Osteoblast (primary cell): ENCODE results near the gene ACADM. TPM values are rescaled to one million over a fixed set of nuclear protein-coding genes. Genes with fewer than 3 reads are reported as not detected.
"Not testable (repeated sequence)": the region's sequence is repeated elsewhere in the genome, so short reads cannot be mapped to it uniquely, and the experiment has no call there.

Source experiments
- DNase-seq: peaks from one replicate; pipeline ENCODE4 v3.0.0; 2011; ENCODE audit warnings: low spot score, mixed read lengths; ENCODE audit not compliant: insufficient read length; ENCODE audit errors: missing footprints
- H2AFZ ChIP-seq: 2 replicates; pipeline ENCODE4 v1.6.0; 2011; ENCODE audit warnings: mild to moderate bottlenecking, low read length
- H3K27ac ChIP-seq: 2 replicates; pipeline ENCODE4 v1.5.1; 2011; ENCODE audit warnings: mild to moderate bottlenecking, low read depth, low read length, moderate library complexity
- H3K27me3 ChIP-seq: 2 replicates; pipeline ENCODE4 v1.6.0; 2012; ENCODE audit warnings: mild to moderate bottlenecking, control low read depth, inconsistent platforms, low read length, moderate library complexity; ENCODE audit not compliant: insufficient read depth
- H3K36me3 ChIP-seq: 2 replicates; pipeline ENCODE4 v1.5.1; 2011; ENCODE audit warnings: mild to moderate bottlenecking, low read length, control low read depth, moderate library complexity; ENCODE audit not compliant: insufficient read depth
- H3K4me1 ChIP-seq: 2 replicates; pipeline ENCODE4 v1.5.1; 2011; ENCODE audit warnings: mild to moderate bottlenecking, low read length, control low read depth, moderate library complexity; ENCODE audit not compliant: insufficient read depth
- H3K4me2 ChIP-seq: 2 replicates; pipeline ENCODE4 v1.6.0; 2011; ENCODE audit warnings: mild to moderate bottlenecking, low read length; ENCODE audit not compliant: insufficient read depth
- H3K4me3 ChIP-seq: fragments of 200-600 bp; sonication (generic); 3 replicates; pipeline ENCODE4 v1.5.1; 2012; ENCODE audit warnings: mild to moderate bottlenecking, low read length, inconsistent platforms; ENCODE audit not compliant: insufficient read depth
- H3K79me2 ChIP-seq: 2 replicates; pipeline ENCODE4 v1.6.0; 2012; ENCODE audit warnings: mild to moderate bottlenecking, low read length, control low read depth, inconsistent platforms; ENCODE audit not compliant: insufficient read depth
- H3K9me3 ChIP-seq: 2 replicates; pipeline ENCODE4 v1.5.1; 2011; ENCODE audit warnings: low read depth, low read length, control low read depth
- H4K20me1 ChIP-seq: 2 replicates; pipeline ENCODE4 v1.6.0; 2012; ENCODE audit warnings: mild to moderate bottlenecking, low read length, control low read depth; ENCODE audit not compliant: insufficient read depth
- total RNA-seq: library from RNA; depleted of rRNA; stranded (reverse); fragments of >200 nt; gene quantifications from 2 replicates; pipeline ENCODE4 v1.2.3, GENCODE V29; 2012
- TF ChIP-seq, protein P1 (sequence below): IDR thresholded peaks from 2 replicates; pipeline ENCODE4 v1.5.1; 2011; ENCODE audit warnings: mild to moderate bottlenecking, low read depth, low read length, moderate library complexity; ENCODE audit errors: extremely low read depth

Gene ACADM
- total RNA-seq, 1 donor, result 33.7 TPM

DNA sequence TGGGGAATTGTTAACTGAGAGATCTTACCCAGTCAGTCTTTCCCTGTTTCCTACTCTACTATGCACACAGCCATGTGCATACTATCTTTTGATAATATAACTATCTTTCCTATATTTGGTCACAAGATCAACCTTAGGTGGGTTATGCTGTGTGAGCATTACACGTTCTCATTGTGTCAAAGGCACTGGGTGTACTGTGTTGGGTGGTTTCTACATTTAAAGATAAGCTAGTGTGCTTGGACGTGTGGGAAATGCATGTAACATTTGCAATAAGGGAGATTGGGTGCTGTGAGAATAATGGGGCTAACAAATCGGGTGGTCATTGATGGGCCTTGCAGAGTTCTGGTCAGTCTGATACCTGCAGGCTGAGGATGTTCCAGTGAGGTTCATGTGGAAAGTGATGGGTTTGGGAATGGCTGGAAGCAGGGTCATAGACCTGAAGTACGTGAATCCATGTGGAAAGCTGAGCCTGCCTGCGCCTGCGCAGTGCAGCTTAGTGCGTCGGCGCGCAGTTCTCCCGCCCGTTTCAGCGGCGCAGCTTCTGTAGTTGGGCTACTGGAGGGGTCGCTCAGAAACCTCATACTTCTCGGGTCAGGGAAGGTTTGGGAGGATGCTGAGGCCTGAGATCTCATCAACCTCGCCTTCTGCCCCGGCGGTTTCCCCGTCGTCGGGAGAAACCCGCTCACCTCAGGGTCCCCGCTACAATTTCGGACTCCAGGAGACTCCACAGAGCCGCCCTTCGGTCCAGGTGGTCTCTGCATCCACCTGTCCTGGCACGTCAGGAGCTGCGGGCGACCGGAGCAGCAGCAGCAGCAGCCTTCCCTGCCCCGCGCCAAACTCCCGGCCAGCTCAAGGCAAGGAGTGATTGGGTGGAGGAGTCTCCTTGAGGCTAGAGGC is 72.1 kb downstream of the ACADM start, which contains the start of gene MSH4:
Gene MSH4, plus strand, starts transcription at position 507 of the 897 bp plus-strand sequence. Its CDS starts 104 bp downstream, at position 611.
- Histone ChIP-seq H2AFZ (no peak within 1 kb of the TSS), H3K36me3 (peaks cover 53% of the 10 kb centered on the region), H3K4me2 (peak within 1 kb of the TSS; percentile 33), H3K27ac (no peak within 1 kb of the TSS), H4K20me1 (peaks cover 32% of the 10 kb centered on the region), H3K4me3 (no peak within 1 kb of the TSS), H3K79me2 (no peaks in the 10 kb centered on the region), H3K9me3 (no peaks in the 10 kb centered on the region), H3K27me3 (no peaks in the 10 kb centered on the region), H3K4me1 (no peaks in the 10 kb centered on the region)
- no peak for DNase-seq
- TF ChIP-seq, protein P1, sequence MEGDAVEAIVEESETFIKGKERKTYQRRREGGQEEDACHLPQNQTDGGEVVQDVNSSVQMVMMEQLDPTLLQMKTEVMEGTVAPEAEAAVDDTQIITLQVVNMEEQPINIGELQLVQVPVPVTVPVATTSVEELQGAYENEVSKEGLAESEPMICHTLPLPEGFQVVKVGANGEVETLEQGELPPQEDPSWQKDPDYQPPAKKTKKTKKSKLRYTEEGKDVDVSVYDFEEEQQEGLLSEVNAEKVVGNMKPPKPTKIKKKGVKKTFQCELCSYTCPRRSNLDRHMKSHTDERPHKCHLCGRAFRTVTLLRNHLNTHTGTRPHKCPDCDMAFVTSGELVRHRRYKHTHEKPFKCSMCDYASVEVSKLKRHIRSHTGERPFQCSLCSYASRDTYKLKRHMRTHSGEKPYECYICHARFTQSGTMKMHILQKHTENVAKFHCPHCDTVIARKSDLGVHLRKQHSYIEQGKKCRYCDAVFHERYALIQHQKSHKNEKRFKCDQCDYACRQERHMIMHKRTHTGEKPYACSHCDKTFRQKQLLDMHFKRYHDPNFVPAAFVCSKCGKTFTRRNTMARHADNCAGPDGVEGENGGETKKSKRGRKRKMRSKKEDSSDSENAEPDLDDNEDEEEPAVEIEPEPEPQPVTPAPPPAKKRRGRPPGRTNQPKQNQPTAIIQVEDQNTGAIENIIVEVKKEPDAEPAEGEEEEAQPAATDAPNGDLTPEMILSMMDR, result no peak

DNA sequence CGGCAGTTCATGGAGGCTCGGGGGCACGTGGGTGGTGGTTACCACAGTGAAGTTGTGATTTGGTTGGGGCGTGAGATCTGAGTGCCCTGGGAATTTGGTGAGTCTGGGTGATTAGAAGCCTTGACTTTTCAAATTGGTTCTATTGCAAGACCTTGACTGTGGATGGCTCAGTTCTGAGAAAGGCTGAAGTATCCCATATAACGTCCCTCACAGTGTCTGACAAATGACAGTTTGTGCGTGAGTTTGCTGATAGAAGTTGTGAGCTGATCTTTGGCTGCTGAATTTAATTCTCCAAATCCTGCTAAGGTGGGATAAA is 72.7 kb downstream of the ACADM start:
- no peaks in the 10 kb centered on the region for H3K79me2 ChIP-seq
- H3K27ac ChIP-seq, result no peak overlapping the region
- peak overlapping the region; percentile 33 for H3K4me2 ChIP-seq
- no peak for DNase-seq
- TF ChIP-seq, protein P1, result no peak
- H3K36me3 ChIP-seq, result peaks cover 47% of the 10 kb centered on the region
- no peaks in the 10 kb centered on the region for H3K27me3 ChIP-seq
- H3K4me1 ChIP-seq, result no peaks in the 10 kb centered on the region
- peaks cover 27% of the 10 kb centered on the region for H4K20me1 ChIP-seq
- H3K4me3 ChIP-seq, result no peak overlapping the region
- H3K9me3 ChIP-seq, result no peaks in the 10 kb centered on the region
- no peak overlapping the region for H2AFZ ChIP-seq

GRCh38 chr1:75797606-75798216 is 73.2 kb downstream of the ACADM start:
- Histone ChIP-seq H3K79me2 (no peaks in the 10 kb centered on the region), H3K9me3 (no peaks in the 10 kb centered on the region), H4K20me1 (peaks cover 22% of the 10 kb centered on the region), H3K36me3 (peaks cover 42% of the 10 kb centered on the region), H3K4me3 (no peak overlapping the region), H2AFZ (no peak overlapping the region), H3K4me1 (no peaks in the 10 kb centered on the region), H3K27me3 (no peaks in the 10 kb centered on the region), H3K27ac (no peak overlapping the region), H3K4me2 (no peak overlapping the region)
- TF ChIP-seq, protein P1, result no peak
- peak; percentile 11 for DNase-seq

DNA sequence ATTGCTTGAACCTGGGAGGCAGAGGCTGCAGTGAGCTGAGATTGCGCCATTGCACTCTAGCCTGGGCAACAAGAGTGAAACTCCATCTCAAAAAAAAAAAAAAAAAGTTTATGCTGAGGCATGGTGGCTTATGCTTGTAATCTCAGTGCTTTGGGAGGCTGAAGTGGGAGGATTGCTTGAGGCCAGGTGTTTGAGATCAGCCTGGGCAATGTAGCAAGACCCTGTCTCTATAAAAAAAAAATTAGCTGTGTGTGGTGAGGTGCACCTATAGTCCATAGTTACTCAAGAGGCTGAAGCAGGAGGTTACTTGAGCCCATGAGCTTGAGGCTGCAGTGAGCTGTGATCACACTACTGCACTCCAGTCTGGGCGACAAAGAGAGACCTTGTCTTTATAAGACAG is 77.0 kb downstream of the ACADM start:
- H4K20me1 ChIP-seq, H3K4me1 ChIP-seq, H2AFZ ChIP-seq, H3K4me3 ChIP-seq, H3K36me3 ChIP-seq, H3K27ac ChIP-seq, H3K79me2 ChIP-seq, H3K9me3 ChIP-seq, H3K27me3 ChIP-seq, H3K4me2 ChIP-seq, DNase-seq: not testable (repeated sequence)
